NCI-H2196 treated with DMSO at 0.1 percent for 48 hours (cell line): ENCODE results near the gene GLIS1.

Experiments
- DNase-seq: peaks from one replicate; lab custom pipeline; 2025; ENCODE audit not compliant: unreplicated experiment; lab: John Stamatoyannopoulos, UW

GLIS1 gene

DNA sequence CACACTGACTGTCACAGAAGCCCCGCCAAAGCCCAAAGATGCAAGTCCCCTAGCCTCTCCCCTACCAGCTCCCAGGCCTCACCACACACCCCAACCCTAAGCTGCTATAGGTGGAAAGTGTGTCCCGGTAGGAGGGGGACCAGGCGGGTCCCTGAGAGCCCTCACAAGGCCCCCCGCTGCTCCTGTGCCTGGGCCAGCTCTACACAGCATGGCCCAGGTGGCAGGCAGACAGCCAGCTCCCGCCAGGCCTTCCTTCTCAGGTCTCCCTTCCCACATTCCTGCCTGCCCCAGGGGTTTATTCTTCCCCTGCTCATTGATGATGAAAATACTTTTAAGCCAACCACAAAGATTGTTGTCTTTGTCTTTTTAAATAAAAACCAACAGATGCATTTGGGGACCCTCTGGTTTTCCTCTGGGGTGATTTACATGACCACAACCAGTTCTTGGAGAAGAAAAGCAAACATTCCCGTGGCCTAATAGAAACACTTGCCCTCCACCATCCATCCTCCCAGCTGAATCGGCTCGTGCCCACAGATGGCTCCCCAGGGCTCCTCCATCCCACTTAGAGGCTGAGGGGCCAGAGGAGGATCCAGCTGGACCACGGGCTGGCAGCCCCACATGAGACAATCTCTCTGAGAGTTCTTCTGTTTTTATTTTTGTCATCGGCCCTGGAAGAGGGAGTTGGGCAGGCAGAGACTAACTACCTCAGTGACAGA, 186.7 kb downstream of the GLIS1 start:
- DNase-seq: no peak

DNA sequence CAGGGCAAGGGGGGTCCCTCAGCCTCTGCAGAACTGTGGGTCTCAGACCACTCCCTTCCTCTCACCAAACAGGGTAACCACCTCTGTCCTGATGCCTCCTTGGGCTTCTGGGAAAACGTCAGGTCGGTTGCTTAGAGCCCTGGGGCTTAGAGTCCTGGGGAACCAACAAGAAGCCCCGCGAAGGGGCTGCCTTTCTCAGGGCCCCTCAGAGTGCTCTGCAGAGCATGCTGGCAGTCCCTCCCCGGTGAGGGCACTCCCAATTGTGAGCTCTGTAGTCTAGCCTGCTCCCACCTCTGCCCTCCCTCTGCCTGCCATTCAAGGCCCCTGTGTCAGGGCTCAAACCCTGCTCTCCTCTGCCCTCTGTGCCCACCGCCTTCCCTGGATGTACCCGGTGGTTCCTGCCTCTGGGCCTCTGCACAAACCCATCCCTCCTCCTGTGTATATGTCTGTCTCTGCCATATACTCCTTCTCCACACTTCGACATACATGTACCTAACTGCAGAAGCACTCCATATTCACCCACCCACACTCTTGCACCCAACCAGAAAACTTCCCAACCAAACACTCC, 187.5 kb downstream of the GLIS1 start:
- DNase-seq: no peak

DNA sequence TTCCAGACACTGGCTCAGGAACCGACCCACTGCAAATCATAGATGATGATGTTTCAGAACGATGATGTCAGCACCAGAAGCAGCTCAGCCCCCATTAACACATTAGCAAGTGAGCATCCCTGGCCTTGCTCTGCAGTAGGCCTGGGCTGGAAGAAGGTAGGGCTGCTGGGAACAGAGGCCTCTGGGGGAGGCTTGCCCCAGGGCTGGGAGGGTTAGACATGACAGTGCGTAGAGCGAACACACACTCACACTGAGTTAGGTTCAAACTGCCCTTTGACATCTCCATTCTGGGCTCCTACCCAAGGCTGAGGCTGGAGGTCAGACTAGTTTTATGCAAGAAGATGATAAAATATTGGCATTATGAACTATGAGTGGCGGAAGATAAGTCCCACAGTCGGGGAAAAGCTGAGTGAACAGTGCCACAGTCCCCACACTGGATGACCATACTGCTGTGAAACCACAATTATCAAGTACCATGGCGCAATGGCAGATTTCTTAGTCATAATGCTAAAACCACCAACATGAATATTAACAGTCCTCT, 188.7 kb downstream of the GLIS1 start:
- no peak for DNase-seq

DNA sequence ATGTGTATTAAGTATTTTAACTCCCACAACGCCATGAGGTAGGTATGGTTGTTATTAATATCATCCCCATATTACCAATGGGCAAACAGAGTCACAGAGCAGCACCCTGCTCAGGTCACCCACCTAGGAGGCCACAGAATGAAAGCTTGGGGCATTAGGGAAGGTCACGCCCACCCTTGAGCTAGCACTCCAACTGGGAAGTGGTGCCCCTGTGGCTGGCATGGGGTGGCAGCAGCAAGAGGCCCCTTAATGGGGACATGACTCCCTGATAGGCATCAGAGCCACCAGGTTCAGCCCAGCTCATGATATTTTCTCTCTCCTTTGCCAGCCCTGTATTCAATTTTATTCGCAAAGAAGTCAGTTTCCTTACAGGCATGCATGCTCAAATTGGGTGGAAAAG, 189.2 kb downstream of the GLIS1 start:
- no peak for DNase-seq

DNA sequence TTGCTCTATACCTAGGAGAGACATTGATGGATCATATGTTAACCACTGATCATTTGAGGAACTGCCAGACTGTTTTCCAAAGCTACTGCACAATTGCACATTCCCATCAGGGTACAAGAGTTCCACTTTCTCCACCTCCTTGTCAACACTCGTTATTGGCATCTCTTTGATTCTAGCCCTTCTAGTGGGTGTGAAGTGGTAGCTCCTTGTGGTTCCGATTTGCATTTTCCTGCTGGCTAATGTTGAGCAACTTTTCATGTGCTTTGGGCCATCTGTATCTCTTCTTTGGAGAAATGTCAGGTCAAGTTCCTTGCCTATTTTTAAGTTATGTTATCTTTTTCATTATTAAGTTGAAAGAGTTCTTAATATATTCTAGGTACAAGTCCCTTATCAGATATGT, 189.7 kb downstream of the GLIS1 start:
- no peak for DNase-seq

DNA sequence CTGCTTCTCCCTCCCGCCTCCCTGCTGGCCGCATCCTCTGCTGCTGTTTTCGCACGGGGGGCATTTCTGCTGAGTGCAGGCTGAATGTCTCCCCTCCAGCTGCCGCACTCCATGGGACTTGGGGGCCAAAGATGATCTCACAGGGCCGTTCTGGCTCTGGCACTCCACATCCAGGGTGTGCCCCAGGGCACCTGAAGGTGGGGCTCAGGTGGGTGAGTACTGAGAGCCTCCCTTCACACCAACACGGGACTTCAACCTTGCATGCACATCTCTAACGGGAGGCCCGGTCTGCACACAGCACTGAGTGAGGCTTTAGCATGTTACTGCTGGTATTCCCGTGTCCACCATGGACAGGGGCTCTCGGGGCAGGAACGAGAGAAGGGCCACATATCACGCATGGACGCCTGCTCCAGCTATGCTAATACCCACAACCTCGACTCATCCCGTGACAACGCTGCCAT, 190.9 kb downstream of the GLIS1 start:
- no peak for DNase-seq

DNA sequence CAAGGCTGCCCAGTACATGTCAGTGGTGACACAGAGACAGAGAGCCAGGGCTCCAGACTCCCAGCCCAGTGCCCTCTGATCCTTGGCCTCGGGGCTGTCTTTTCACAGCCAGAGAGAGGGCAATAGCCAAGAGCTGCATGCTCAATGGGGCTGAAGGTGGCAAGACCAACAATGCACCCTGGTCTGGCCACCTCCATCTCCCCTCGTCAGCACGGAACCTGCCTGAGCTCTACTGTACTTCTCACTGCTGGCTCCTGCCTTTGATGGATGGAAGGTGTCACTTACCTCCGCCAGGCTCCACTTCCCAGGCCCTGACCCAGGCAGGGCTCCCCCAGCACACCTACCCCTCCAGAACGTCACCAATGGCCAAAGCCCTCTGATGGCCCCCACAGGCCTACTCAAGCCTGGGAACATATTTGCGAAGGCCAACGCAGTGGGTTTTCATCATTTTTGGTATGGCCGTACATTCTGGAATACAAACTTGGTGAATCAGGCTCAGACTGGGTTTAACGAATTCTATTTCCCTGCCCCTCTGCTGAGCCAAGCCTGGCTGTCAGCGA, 191.7 kb downstream of the GLIS1 start:
- DNase-seq: no peak

DNA sequence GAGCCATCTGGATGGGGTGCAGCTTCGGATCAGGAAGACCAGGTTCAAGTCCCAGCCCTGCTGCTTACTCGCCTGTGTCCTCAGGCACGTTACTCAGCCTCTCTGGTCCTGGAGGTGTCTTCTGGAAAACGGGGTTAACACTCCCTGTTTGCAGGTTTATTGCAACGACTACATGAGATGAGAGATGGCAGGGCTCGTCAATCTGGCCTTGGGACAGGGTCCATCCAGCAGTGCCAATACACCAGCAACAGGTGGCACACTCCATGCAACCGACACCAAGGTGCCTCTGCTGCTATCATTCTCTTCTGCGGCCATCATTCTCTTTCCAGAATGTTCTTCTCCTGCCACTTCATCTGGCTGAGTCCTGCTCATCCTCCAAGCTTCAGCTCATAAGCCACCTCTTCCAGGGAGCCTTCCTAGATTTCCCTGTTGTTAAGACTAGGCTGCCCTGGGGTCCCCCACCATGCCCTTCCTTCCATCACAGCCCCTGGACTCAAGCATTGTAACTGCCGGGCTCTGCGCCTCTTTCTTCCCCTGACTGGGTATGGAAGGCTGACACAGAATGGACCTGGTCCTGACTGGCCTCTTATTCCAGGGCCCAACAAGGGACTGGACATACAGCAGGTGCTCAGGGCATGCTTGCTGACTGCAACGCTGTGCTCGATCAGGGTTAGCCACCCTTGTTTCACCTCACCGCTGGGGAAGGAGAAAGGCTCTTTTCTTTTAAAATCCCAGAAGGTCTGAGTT, 192.4 kb downstream of the GLIS1 start:
- no peak for DNase-seq

DNA sequence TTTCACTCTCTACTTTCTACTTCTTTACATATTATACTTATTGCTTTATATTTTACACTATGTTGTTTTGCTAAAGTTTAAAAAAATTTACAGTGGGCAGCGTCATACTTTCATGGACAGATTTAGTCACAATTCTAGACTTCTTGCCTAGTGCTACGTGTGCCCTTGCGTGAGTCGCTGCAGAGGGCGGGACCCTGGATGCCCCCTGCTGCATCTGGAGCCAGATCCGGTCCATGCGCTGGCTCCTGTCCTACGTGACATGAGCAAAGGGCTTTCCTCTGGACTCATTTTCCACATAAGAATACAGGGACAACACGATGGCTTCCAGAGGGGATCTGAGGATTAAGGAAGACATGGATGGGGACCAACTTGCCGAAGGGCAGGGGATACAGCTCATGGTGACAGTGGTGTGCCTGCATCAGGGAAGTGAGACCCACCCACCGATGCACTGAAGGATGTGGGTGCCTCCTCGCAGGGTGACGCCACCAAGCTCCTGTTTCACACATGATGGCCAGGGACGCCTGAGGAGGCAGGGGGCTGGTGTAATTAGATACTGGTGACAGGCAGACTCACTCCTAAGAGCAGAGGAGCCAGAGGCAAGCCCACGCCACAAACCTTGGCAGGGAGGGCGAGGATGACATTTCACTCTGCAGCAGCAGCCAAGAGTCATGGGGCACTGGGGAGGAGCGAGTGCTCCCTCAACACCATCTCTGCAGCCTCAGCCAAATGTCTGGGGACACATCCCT, 193.1 kb downstream of the GLIS1 start:
- peak; percentile 44 for DNase-seq

DNA sequence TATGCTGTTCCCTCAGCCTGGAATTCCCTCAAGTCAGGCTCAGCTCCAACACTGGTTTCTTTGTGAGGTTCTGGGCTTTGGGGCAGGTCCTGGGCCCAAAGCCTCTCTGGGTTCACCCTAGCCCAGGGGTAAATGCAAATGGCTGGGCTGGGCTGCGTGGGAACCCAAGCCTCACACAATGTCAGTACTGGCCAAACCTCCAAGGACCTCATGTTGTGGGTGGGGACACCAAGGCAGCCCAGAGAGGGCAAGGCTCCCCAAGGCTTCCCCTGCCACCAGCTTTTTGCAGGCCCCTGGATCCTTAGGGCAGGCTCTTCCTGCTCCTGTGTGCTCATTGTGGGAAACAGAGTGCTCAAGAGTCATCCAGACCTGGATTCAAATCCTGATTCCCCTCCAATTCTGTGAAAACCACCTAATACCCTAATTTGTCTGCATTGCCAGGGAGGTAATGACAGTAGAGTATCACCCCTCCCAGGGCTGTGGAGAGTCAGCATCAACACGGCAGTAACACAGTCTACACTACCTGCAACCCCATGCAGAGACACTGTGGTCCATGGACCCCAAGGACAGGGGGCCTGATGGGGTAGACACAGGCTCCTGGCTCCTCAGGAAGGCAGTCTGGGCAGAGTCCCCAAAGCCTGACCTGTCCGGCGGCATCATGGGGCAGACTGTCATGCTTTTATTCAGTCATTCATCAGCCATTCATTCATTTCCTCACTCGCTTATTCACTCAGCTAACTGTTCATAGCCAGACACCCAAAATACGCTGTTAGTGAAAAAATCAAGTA, 194.0 kb downstream of the GLIS1 start:
- DNase-seq: no peak

DNA sequence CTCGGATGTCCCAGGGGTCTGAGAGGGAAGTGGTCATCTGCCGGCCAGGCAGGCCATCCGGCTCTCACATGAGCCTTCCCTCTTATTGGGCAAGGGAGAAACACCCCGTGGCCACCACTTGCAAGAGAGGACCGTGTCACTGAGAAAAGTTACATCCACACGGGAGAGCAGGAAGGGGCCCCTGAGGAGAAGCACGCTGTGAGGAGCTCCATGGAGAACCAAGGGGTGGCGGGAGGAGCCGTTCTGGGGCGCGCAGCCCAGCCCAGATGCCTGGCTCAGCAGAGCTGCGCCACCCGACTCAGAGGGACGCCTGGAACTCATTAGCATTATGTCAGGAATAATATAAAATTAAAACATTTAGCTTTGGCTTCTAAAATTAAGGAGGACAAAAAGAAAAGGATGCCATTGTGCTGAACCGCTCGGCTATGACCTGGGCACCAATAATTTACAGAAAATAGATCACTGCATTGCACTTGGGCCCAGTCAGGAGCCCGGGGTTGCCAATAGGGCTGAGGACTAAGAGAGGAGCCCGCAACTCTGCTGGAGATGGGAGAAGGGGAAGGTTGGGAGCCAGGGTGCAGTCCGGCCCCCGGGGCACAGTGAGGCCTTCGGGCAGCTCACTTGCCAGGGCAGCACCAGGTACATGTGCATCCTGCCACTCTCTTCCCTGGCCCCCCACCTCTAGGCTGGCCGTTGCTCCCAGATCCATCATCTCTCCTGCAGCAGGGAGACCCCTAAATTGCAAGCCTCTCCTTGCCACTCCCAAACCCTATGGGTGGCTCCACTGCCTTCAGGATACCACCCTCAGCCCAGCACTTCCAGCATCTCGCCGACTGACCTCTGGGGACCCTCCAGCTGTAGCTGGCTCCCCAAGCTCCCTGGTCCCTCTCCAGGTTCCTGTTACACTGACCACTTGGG, 194.9 kb downstream of the GLIS1 start:
- DNase-seq: no peak

DNA sequence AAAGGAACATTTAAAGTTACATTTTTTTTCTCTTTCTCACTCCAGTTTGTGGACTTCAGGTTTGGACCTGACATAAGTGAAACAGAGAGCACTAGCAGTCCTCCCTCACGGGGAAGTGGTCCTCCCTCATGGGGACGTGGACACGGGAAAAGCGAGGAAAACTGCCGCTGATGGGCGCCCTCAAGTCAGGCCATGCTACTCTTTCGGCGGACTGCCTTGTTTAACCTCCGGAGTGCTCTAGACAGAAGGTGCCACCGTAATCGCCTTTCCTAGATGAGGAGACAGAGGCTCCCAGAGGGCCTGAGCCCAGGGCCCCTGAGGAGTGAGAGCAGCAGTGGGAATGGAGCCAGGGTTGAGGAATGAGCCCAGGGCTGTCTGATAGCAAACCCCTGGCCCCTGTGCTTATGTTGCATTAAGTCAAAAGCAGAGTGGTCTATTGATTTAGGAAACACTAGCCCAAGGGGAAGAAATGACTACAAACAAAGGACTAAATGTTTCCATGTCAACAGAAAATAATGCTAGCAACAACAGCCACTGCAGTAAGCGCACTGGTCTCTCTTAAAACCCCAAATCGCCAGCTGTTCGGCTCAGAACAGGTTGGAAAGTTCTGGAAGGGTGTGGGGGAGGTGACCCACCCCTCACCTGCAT, 195.7 kb downstream of the GLIS1 start:
- DNase-seq: no peak

DNA sequence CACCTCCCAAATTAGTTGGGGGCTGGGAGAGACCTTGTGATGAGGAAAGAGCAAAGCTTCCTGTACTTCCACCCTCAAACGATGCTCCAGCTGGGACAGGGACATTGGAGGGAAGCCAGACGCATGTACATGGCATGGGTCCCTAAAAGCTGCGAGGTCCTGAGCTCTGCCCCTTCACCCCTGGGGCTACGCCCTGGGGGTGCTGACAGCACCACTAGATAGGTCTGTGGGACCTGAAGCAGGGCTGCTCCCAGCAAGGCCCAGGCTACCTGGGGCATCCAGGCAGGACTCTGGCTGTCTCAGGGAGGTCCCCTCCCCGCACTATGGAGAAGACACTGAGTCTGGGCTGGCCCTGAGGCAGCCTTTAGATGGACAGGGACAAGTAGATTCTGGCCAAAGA, 196.4 kb downstream of the GLIS1 start:
- no peak for DNase-seq

DNA sequence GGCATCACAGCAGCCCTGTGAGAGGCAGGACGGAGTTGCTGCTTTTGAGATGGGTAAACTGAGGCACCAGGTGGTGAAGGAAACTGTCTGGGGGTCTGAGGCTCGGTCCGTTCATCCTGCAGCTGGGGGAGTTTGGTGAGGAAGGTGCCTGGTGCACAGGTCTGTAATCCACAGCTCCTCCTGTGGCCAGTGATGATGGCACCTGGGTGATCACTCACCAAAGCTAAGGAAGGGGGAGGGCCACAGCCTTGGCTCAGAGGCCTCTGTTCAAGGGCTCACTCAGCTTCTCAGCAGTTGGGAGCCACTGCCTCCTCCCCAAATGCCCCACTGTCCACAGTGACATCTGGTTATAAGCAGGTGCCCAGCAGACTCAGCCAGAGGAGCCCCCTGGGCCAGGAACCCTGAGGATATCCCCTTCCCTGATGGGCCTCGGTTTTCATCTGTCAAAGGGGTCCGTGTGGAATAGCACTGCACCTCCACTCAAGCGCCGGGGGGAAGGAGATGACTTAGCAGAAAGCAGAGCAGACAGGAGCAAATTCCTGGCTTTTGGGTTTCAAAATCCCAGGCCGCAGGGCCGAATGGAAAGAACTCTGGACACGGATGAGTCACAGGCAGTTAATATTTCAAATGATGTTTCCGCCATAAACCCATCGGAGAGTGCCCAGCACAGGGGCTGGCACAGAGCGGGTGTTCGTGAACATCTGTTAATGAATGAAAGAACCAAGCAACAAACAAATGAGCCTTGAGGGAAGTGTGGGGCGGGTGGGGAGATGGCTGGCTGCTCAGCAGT, 197.0 kb downstream of the GLIS1 start:
- DNase-seq: no peak

DNA sequence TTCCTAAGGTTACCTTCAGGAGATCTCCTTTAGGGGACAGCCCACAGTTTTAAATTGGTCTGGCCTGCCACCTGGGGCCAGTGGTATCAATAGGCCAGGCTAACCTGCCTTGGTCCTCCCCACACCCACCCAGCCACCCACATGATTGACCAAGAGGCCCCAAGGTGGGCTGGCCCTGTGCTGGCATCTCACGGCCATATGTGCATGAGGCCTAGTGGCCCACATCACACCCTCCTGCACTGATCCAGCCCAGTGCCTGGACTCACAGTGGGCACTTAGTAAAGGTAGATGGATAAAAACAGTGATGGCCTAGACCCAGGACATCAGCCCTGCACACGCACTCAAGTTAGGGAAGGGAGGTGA, 197.7 kb downstream of the GLIS1 start:
- DNase-seq: no peak

DNA sequence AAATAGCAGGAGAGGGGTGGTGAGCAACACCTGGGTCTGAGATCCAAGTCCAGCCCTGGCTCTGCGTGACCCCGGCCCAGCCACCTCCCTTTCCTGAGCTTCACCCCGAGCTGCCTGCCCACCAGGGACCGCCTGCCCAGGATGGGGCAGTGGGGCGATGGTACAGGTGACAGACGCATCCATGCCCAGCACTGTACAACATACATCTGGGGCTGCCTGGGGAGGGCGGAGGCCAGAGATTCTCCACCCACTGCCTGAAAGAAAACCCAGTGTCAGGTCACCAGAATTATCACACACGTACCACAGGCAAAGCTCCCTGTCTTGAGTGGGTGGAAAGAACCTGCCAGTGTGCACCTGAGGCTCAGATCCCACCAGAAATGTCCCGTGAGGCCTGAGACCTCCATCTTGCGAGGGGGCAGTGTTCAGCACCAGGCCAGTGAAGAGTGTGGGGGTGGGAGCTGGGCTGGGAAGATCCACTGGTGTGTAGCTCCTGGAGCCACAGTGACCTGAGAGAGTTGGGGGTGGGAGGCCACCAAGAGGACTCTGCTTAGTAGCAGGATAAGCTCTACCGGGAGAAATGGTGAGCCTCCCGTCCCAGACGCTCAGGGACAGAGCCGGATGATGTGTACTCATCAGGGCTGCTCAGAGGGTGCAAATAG, 198.2 kb downstream of the GLIS1 start:
- no peak for DNase-seq
